ENCODE results near the gene RELCH. TPM values are rescaled to one million over a fixed set of nuclear protein-coding genes. Genes with fewer than 3 reads are reported as not detected.

RELCH gene
- total RNA-seq (10 to 100 TPM; 23.8 to 32.6 TPM), polyA plus RNA-seq (ENCODE audit: insufficient read length in 6 of 6) (10 to 100 TPM; 27.7 to 40.7 (median 34.7) TPM)
- long read RNA-seq, donor 1, partial matches to known transcripts = 12 of 12 reads
- long read RNA-seq, donor 1, other reads (novel, unspliced or antisense) = 0 of 12 reads
- long read RNA-seq, donor 2, full-length matches to known transcripts = 1 of 9 reads
- long read RNA-seq, donor 2, partial matches to known transcripts = 8 of 9 reads
- long read RNA-seq, donor 2, other reads (novel, unspliced or antisense) = 0 of 9 reads
- long read RNA-seq, donor 3, full-length matches to known transcripts = 1 of 1 reads
- long read RNA-seq, donor 3, partial matches to known transcripts = 0 of 1 reads
- long read RNA-seq, donor 3, other reads (novel, unspliced or antisense) = 0 of 1 reads
- long read RNA-seq, donor 4, partial matches to known transcripts = 3 of 3 reads
- long read RNA-seq, donor 4, other reads (novel, unspliced or antisense) = 0 of 3 reads
- long read RNA-seq, donor 5 = 0 reads
- long read RNA-seq, donor 6 = 0 reads
- long read RNA-seq, donor 7 = 0 reads
- long read RNA-seq, donor 8 = 0 reads
- long read RNA-seq, donor 9 = 0 reads
- long read RNA-seq, donor 10, partial matches to known transcripts = 3 of 3 reads
- long read RNA-seq, donor 10, other reads (novel, unspliced or antisense) = 0 of 3 reads
- long read RNA-seq, donor 11 = 0 reads
- long read RNA-seq, donor 12 = 0 reads

DNA sequence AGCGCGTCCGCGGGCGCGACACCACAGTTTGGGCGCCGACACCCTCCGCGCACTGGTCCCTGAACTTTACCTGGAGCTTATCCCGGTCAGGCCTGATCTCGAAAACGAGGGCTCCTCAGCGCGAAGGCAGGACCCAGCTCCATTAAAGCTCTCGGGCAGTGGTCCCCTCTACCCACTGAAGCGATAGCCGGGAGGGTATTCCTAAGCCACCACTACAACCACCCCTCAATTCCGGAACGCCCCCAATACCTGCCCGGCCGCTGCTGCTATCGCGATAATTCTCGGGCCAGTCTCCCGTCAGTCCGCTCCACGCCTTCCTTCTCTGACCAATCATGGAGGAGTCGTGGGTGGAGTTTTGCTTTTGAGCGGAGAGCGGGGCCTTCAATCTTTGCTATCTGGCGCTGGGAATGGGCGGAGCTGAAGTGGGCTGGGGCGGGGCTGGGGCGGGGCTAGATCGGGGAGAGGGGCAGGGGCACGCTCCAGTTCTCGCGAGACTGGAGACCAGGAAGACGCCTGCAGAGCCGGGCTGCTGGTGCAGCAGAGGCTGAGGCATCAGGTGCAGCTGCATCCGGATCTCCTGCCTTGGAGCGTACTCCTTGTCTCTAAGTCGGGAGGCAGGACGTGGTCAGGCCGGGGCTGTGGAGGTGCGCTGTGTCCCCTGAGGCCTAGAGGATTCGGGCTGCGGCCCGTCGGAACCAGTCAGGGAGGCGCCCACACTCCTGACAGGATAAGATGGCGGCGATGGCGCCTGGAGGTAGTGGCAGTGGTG is at the start of gene RELCH, which contains the start of gene PIGN:
Gene RELCH, plus strand, starts transcription at position 482 of the 769 bp plus-strand sequence. Its CDS starts 251 bp downstream, at position 733.
Gene PIGN, minus strand, starts transcription at position 283 of the 769 bp plus-strand sequence. CDS start 25,703 bp downstream, outside the sequence.
- intact Hi-C loops (cut with DNase I) = loop anchor here in 1 of 2 donors (10.0 kb wide), 1 partner anchor 58 kb away; no protein-coding TSS in a partner anchor
- H3K27ac ChIP-seq = peak within 1 kb of the TSS; percentile 75 to 86
- TF ChIP-seq, protein P1, sequence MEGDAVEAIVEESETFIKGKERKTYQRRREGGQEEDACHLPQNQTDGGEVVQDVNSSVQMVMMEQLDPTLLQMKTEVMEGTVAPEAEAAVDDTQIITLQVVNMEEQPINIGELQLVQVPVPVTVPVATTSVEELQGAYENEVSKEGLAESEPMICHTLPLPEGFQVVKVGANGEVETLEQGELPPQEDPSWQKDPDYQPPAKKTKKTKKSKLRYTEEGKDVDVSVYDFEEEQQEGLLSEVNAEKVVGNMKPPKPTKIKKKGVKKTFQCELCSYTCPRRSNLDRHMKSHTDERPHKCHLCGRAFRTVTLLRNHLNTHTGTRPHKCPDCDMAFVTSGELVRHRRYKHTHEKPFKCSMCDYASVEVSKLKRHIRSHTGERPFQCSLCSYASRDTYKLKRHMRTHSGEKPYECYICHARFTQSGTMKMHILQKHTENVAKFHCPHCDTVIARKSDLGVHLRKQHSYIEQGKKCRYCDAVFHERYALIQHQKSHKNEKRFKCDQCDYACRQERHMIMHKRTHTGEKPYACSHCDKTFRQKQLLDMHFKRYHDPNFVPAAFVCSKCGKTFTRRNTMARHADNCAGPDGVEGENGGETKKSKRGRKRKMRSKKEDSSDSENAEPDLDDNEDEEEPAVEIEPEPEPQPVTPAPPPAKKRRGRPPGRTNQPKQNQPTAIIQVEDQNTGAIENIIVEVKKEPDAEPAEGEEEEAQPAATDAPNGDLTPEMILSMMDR (IDR thresholded peaks at IDR 0.05) = peak in 1 of 2 donors; percentile 12
- H3K4me3 ChIP-seq = peak within 1 kb of the TSS; percentile 82 to 93
- peaks cover 14 to 61% of the 10 kb centered on the region in 2 donors for H3K4me1 ChIP-seq
- H3K27me3 ChIP-seq = no peaks in the 10 kb centered on the region
- ATAC-seq (peak; percentile 97), DNase-seq (peak; percentile 94 to 99 (median 96))
- H3K36me3 ChIP-seq = no peaks in the 10 kb centered on the region
- no peaks in the 10 kb centered on the region for H3K9me3 ChIP-seq

GRCh38 chr18:62138461-62139235 is 48.4 kb upstream of the RELCH start:
- ATAC-seq (no peak), DNase-seq (peak in 2 of 4 donors; percentile 47 to 57)
- Histone ChIP-seq H3K4me3 (no peak overlapping the region), H3K4me1 (no peaks in the 10 kb centered on the region), H3K27me3 (no peaks in the 10 kb centered on the region), H3K9me3 (no peaks in the 10 kb centered on the region), H3K27ac (no peak overlapping the region), H3K36me3 (peaks cover 0 to 13% of the 10 kb centered on the region in 2 donors)
- TF ChIP-seq, protein P1 (IDR thresholded peaks at IDR 0.05) = no peak
- intact Hi-C loops (cut with DNase I) = no loop called here

DNA sequence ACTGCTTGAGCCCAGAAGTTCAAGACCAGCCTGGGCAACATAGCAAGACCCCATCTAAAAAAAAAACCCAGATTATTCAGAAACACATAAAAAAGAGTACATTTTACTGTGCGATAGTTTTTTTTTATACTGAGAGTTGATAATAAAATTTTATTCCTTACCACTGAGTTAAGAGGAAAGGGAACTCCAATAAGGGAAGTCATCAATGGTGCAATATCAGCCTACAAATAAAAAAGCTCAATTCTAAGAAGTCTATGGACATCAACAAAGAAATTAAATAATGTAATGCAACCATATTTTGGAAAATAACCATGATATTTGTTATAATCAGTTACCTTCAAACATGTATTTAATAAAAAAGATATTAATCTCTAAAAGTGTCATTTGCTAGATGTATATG is 46.8 kb upstream of the RELCH start:
- DNase-seq = no peak
- Histone ChIP-seq H3K27me3 (no peaks in the 10 kb centered on the region), H3K4me3 (no peak overlapping the region), H3K4me1 (no peaks in the 10 kb centered on the region), H3K9me3 (no peaks in the 10 kb centered on the region), H3K36me3 (peaks cover 0 to 24% of the 10 kb centered on the region in 2 donors), H3K27ac (no peak overlapping the region)
- ATAC-seq = no peak
- intact Hi-C loops (cut with DNase I) = no loop called here
- TF ChIP-seq, protein P1 (IDR thresholded peaks at IDR 0.05) = no peak

DNA sequence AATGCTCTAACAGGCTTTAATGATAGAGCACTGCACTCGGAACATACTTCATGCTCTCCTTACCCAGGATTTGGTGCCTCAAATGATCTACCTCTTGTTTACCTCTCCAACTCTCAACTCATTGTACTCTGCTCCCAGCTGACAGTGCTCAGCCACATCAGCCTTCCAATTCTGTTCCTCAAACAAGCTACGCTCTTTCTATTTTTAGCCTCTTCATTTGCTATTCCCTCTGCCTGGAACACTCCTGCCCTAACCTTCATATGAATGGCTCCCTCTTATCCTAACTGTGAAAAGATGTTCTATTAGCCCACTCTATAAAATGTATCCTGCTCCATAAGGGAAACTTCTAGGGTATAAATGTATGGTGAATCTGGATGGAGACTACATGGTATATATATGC is 42.7 kb upstream of the RELCH start:
- DNase-seq (no peak), ATAC-seq (no peak)
- Histone ChIP-seq H3K4me3 (no peak overlapping the region), H3K27ac (no peak overlapping the region), H3K36me3 (peaks cover 0 to 17% of the 10 kb centered on the region in 2 donors), H3K9me3 (no peaks in the 10 kb centered on the region), H3K27me3 (no peaks in the 10 kb centered on the region), H3K4me1 (no peaks in the 10 kb centered on the region)
- TF ChIP-seq, protein P1 (IDR thresholded peaks at IDR 0.05) = no peak
- intact Hi-C loops (cut with DNase I) = no loop called here

Data from left lung (tissue), 14 donors.